ENCODE measurements around the gene BFSP1. TPM values are rescaled to one million over a fixed set of nuclear protein-coding genes. Genes with fewer than 3 reads are reported as not detected.

BFSP1 gene
- total RNA-seq, 1 donor from 2014 or later: 0.73 TPM

- DNase-seq (no peak), ATAC-seq (ENCODE audit: poor library complexity) (no peak)
- intact Hi-C loops (cut with DNase I): no loop called here
Measured at GRCh38 chr20:17453592-17453991, 77.6 kb downstream of the BFSP1 start.

DNA sequence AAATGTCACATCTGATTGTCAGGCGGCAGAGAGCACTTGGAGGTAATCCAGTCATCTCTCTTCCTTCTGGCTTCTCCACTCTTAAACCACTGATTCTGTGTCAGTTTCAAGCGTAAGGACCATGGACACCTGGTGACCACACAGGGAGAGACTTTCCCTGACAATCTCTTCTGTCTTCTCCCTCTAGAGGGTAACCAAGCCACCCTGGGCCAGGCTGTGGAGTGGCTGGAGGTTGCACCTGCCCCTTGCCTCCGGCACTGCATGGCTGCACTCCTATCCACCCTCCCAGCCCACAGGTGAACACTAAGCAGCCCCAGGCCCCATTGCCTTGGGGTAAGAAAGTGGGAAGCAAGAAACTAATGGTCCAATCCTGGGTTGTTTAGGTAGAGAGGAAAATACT lies 78.7 kb downstream of the BFSP1 start:
- intact Hi-C loops (cut with DNase I): no loop called here
- no peak for ATAC-seq (ENCODE audit: poor library complexity)

DNA sequence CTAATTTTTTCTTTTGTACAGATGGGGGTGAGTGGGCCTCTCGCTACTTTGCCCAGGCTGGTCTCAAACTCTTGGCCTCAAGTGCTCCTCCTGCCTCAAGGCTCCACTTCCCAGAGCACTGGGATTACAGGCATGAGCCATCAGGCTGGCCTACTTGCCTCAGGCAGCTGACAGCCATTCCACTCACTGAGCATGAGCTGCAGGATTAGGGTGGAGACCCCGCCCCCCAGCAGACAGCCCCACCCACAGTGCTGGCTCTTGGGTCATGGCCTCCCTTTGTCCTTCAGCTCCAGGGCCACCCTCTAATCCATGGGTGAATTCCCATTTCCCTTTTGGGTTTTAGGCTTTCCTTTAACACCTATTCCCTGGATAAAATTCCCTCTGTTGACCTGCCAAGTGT lies 82.1 kb downstream of the BFSP1 start:
- intact Hi-C loops (cut with DNase I): no loop called here

More for the DNA sequence above, 78.7 kb downstream of the BFSP1 start:
- no peak for DNase-seq

GRCh38 chr20:17448071-17448470 lies 83.1 kb downstream of the BFSP1 start:
- intact Hi-C loops (cut with DNase I): no loop called here
- ATAC-seq (ENCODE audit: poor library complexity): no peak
- DNase-seq: no peak

More for the DNA sequence above, 82.1 kb downstream of the BFSP1 start:
- DNase-seq (no peak), ATAC-seq (ENCODE audit: poor library complexity) (no peak)

GRCh38 chr20:17446171-17446570 lies 85.0 kb downstream of the BFSP1 start:
- DNase-seq (no peak), ATAC-seq (ENCODE audit: poor library complexity) (no peak)
- intact Hi-C loops (cut with DNase I): no loop called here

DNA sequence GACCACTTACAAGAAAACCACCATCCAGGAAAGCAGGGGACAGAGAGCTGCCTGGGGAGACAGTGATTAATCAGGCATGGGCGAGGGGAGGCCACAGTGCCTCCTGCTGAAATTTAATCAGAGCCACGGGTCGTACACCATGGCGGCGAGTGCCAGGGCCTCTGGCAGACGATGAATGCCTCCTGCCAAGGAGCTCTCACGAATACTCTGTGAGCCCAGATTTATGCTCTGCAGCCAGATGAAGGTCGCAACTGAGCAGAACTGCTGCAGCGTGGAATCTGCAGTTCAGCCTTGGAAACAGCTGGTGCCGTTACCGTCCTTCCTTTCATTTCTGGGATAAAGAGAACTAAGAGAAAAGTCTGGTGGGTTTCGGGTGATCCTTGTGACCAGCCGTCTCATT lies 85.6 kb downstream of the BFSP1 start:
- ATAC-seq (ENCODE audit: poor library complexity) (no peak), DNase-seq (no peak)
- intact Hi-C loops (cut with DNase I): no loop called here

DNA sequence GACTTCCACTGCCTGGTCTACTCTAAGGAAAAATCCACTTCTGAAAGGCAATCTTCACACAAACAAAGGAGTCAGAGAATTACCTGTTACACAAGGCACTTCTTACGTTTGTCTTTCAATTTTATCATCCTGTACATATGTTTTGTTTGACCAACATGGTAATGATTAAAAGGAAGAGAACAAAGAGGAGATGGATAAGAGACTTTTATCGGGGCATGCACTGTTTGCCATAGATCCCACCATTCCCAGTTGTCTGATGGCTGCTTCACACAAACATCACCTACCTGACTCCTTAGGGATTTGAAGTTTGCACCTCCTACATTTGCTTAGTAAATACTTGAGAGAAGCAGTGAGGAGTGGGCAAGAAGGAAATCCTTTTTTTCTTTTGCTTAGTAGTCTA lies 87.1 kb downstream of the BFSP1 start:
- intact Hi-C loops (cut with DNase I): no loop called here
- DNase-seq: no peak
- ATAC-seq (ENCODE audit: poor library complexity): no peak

Other genes with a start within 250 kb of the BFSP1 start
- gene DSTN, start 38.7 kb upstream of the BFSP1 start, total RNA-seq: 860 TPM
- 32.1 TPM for gene RRBP1, start 150.9 kb upstream of the BFSP1 start, total RNA-seq
- not detected for gene BANF2, start 168.6 kb upstream of the BFSP1 start, total RNA-seq